Islet of Langerhans (tissue), 1 donor: ENCODE data around the gene BCL2L2.
"Not testable (repeated sequence)": the region's sequence is repeated elsewhere in the genome, so short reads cannot be mapped to it uniquely, and the experiment has no call there.

Experiments used
- FAIRE-seq: peaks from one replicate; lab custom pipeline; 2011; peaks lifted over from hg19 to GRCh38; lab: Jason Lieb, UNC

Gene BCL2L2

GRCh38 chr14:23324993-23325392 lies 18.4 kb downstream of the BCL2L2 start:
- FAIRE-seq, result no peak

- not testable (repeated sequence) for FAIRE-seq
These were observed 19.1 kb downstream of the BCL2L2 start for GRCh38 chr14:23325746-23326145.

- no peak for FAIRE-seq
These were observed 20.1 kb downstream of the BCL2L2 start for GRCh38 chr14:23326491-23327332.

GRCh38 chr14:23327947-23328744 lies 21.5 kb downstream of the BCL2L2 start:
- peak; percentile 41 for FAIRE-seq

- no peak for FAIRE-seq
These were observed 29.0 kb downstream of the BCL2L2 start for GRCh38 chr14:23335623-23336022.

GRCh38 chr14:23339506-23340268 lies 33.1 kb downstream of the BCL2L2 start:
- no peak for FAIRE-seq

GRCh38 chr14:23344481-23344880 lies 37.8 kb downstream of the BCL2L2 start:
- FAIRE-seq, result no peak

GRCh38 chr14:23345987-23346692 lies 39.5 kb downstream of the BCL2L2 start:
- FAIRE-seq, result no peak

- no peak for FAIRE-seq
These were observed 40.2 kb downstream of the BCL2L2 start for GRCh38 chr14:23346693-23347405.

GRCh38 chr14:23347406-23348296 lies 41.0 kb downstream of the BCL2L2 start:
- FAIRE-seq, result no peak

GRCh38 chr14:23348297-23348655 lies 41.6 kb downstream of the BCL2L2 start:
- FAIRE-seq, result no peak

GRCh38 chr14:23349156-23349845 lies 42.7 kb downstream of the BCL2L2 start:
- no peak for FAIRE-seq

- FAIRE-seq, result no peak
These were observed 45.3 kb downstream of the BCL2L2 start for GRCh38 chr14:23351681-23352505.

GRCh38 chr14:23352506-23353432 lies 46.1 kb downstream of the BCL2L2 start, which contains the start of gene SLC22A17:
TSS of gene SLC22A17 (minus strand) at chr14:23352887.
- FAIRE-seq, result no peak

- no peak for FAIRE-seq
These were observed 46.8 kb downstream of the BCL2L2 start for GRCh38 chr14:23353433-23353780.

- FAIRE-seq, result no peak
These were observed 48.4 kb downstream of the BCL2L2 start for GRCh38 chr14:23354990-23355389.

GRCh38 chr14:23355871-23356435 lies 49.3 kb downstream of the BCL2L2 start:
- no peak for FAIRE-seq
